H9 (cell line): ENCODE data around the gene PGLYRP2. TPM values are rescaled to one million over a fixed set of nuclear protein-coding genes. Genes with fewer than 3 reads are reported as not detected.

Experiments
- DNase-seq: peaks from one replicate; pipeline ENCODE4 v3.0.0-alpha.2; 2017
- H2AFZ ChIP-seq: one replicate; pipeline ENCODE4 v1.6.1; 2013; ENCODE audit warnings: mild to moderate bottlenecking, low read length, control low read depth, moderate library complexity
- H2AK5ac ChIP-seq: 2 replicates; pipeline ENCODE4 v1.6.1; 2013; ENCODE audit warnings: low read length, control low read depth, mixed read lengths; ENCODE audit not compliant: insufficient read length
- H2BK120ac ChIP-seq: one replicate; pipeline ENCODE4 v1.6.1; 2013; ENCODE audit warnings: low read depth, mild to moderate bottlenecking, low read length, control low read depth, inconsistent platforms; ENCODE audit not compliant: poor library complexity, severe bottlenecking
- H2BK12ac ChIP-seq: 2 replicates; pipeline ENCODE4 v1.6.1; 2013; ENCODE audit warnings: low read length, control low read depth, mixed read lengths, low read depth; ENCODE audit not compliant: insufficient read length
- H2BK15ac ChIP-seq: 2 replicates; pipeline ENCODE4 v1.6.1; 2013; ENCODE audit warnings: low read depth, low read length, control low read depth
- H2BK20ac ChIP-seq: one replicate; pipeline ENCODE4 v1.6.1; 2013; ENCODE audit warnings: low read depth, mild to moderate bottlenecking, low read length, control low read depth, inconsistent platforms; ENCODE audit not compliant: poor library complexity, severe bottlenecking
- H2BK5ac ChIP-seq: 2 replicates; pipeline ENCODE4 v1.6.1; 2013; ENCODE audit warnings: low read length, control low read depth, mixed read lengths; ENCODE audit not compliant: insufficient read length
- H3K14ac ChIP-seq: 2 replicates; pipeline ENCODE4 v1.6.1; 2013; ENCODE audit warnings: low read length, control low read depth; ENCODE audit not compliant: insufficient read depth
- H3K18ac ChIP-seq: 2 replicates; pipeline ENCODE4 v1.6.1; 2013; ENCODE audit warnings: low read depth, mild to moderate bottlenecking, mixed read lengths, low read length, control low read depth; ENCODE audit not compliant: insufficient read length
- H3K23ac ChIP-seq: 2 replicates; pipeline ENCODE4 v1.6.1; 2013; ENCODE audit warnings: low read length, control low read depth, mixed read lengths, low read depth; ENCODE audit not compliant: insufficient read length
- H3K23me2 ChIP-seq: 2 replicates; pipeline ENCODE4 v1.6.1; 2013; ENCODE audit warnings: low read depth, mild to moderate bottlenecking, mixed read lengths, low read length, control low read depth; ENCODE audit not compliant: insufficient read length, poor library complexity, severe bottlenecking
- H3K27ac ChIP-seq: 2 replicates; pipeline ENCODE4 v1.5.1; 2013; ENCODE audit warnings: low read length, control low read depth, mixed read lengths, low read depth; ENCODE audit not compliant: insufficient read length
- H3K27me3 ChIP-seq: 2 replicates; pipeline ENCODE4 v1.6.1; 2013; ENCODE audit warnings: low read length, control low read depth, inconsistent platforms; ENCODE audit not compliant: insufficient read depth
- H3K4ac ChIP-seq: 2 replicates; pipeline ENCODE4 v1.6.1; 2013; ENCODE audit warnings: low read depth, mild to moderate bottlenecking, control low read depth, inconsistent platforms, low read length, moderate library complexity
- H3K4me1 ChIP-seq: 2 replicates; pipeline ENCODE4 v1.6.1; 2013; ENCODE audit warnings: low read length, control low read depth, inconsistent platforms; ENCODE audit not compliant: insufficient read depth
- H3K4me2 ChIP-seq: 2 replicates; pipeline ENCODE4 v1.6.1; 2013; ENCODE audit warnings: low read length, control low read depth, mixed read lengths; ENCODE audit not compliant: insufficient read length, insufficient read depth
- H3K56ac ChIP-seq: 2 replicates; pipeline ENCODE4 v1.6.1; 2013; ENCODE audit warnings: low read depth, mild to moderate bottlenecking, mixed read lengths, low read length, control low read depth; ENCODE audit not compliant: insufficient read length
- H3K79me1 ChIP-seq: 2 replicates; pipeline ENCODE4 v1.6.1; 2013; ENCODE audit warnings: low read depth, mild to moderate bottlenecking, moderate library complexity, low read length, control low read depth, inconsistent platforms; ENCODE audit not compliant: insufficient read depth, poor library complexity, severe bottlenecking
- H3K79me2 ChIP-seq: 2 replicates; pipeline ENCODE4 v1.6.1; 2013; ENCODE audit warnings: low read length, control low read depth, inconsistent platforms; ENCODE audit not compliant: insufficient read depth
- H3K9ac ChIP-seq: 2 replicates; pipeline ENCODE4 v1.6.1; 2013; ENCODE audit warnings: low read length, control low read depth, mixed read lengths; ENCODE audit not compliant: insufficient read length; ENCODE audit errors: extremely low read depth
- H3K9me3 ChIP-seq: one replicate; pipeline ENCODE4 v1.6.1; 2013; ENCODE audit warnings: low read depth, low read length, inconsistent platforms; ENCODE audit not compliant: control insufficient read depth
- H3T11ph ChIP-seq: one replicate; pipeline ENCODE4 v1.6.1; 2013; ENCODE audit warnings: mild to moderate bottlenecking, low read length, control low read depth, inconsistent platforms
- H4K20me1 ChIP-seq: one replicate; pipeline ENCODE4 v1.6.1; 2013; ENCODE audit not compliant: control insufficient read depth, insufficient read length, insufficient read depth
- H4K5ac ChIP-seq: 2 replicates; pipeline ENCODE4 v1.6.1; 2013; ENCODE audit warnings: low read depth, mild to moderate bottlenecking, mixed read lengths, low read length, control low read depth; ENCODE audit not compliant: insufficient read length
- H4K8ac ChIP-seq: replicated peaks from 2 replicates; pipeline ENCODE4 v1.6.1; 2013; ENCODE audit warnings: low read length, control low read depth, mixed read lengths, low read depth; ENCODE audit not compliant: insufficient read length
- H4K91ac ChIP-seq: 2 replicates; pipeline ENCODE4 v1.6.1; 2013; ENCODE audit warnings: low read depth, mild to moderate bottlenecking, moderate library complexity, mixed read lengths, low read length, control low read depth; ENCODE audit not compliant: insufficient read length
- H3K27ac Mint-ChIP-seq, 3 experiments: 2 replicates in 2 of 3; 3 replicates in 1 of 3; pipeline ENCODE4 v1.8.0; 2020 to 2021; ENCODE audit warnings: mixed read lengths in 3 of 3, mild to moderate bottlenecking in 1 of 3, moderate library complexity in 1 of 3
- H3K27me3 Mint-ChIP-seq: 2 replicates; pipeline ENCODE4 v1.8.0; 2021; ENCODE audit warnings: low read depth, mild to moderate bottlenecking, moderate library complexity, mixed read lengths
- H3K36me3 Mint-ChIP-seq, 3 experiments: 2 replicates in 2 of 3; 3 replicates in 1 of 3; pipeline ENCODE4 v1.8.0; 2020 to 2021; ENCODE audit warnings: low read depth in 3 of 3, mixed read lengths in 3 of 3; ENCODE audit not compliant: insufficient read depth in 1 of 3
- H3K4me1 Mint-ChIP-seq, 2 experiments: 2 replicates each; pipeline ENCODE4 v1.8.0; 2020; ENCODE audit warnings: mixed read lengths in 2 of 2
- H3K4me3 Mint-ChIP-seq, 2 experiments: 2 replicates in 1 of 2; 3 replicates in 1 of 2; pipeline ENCODE4 v1.8.0; 2020 to 2021; ENCODE audit warnings: mild to moderate bottlenecking in 2 of 2, mixed read lengths in 2 of 2, moderate library complexity in 1 of 2
- H3K9me3 Mint-ChIP-seq, 2 experiments: 2 replicates in 1 of 2; 3 replicates in 1 of 2; pipeline ENCODE4 v1.8.0; 2020; ENCODE audit warnings: mild to moderate bottlenecking in 2 of 2, mixed read lengths in 2 of 2, moderate library complexity in 1 of 2
- WGBS: extraction: QIAGEN DNeasy Blood & Tissue Kit; methylation state at CpG from one replicate; pipeline ENCODE4 v1.1.7; 2013; ENCODE audit warnings: missing lambda C conversion rate, low lambda C conversion rate, mixed read lengths; ENCODE audit not compliant: insufficient read length; ENCODE audit errors: extremely low coverage; 5-methylcytosine and 5-hydroxymethylcytosine counted together
- total RNA-seq: library from RNA; stranded (reverse); gene quantifications from 2 replicates; pipeline ENCODE4 v1.2.1, GENCODE V29; 2021
- TF ChIP-seq, protein P1 (sequence below): fragments of 200-600 bp; sonication (generic); conservative IDR thresholded peaks from 3 replicates; pipeline ENCODE4 v1.8.0; 2021; ENCODE audit warnings: antibody characterized with exemption, mild to moderate bottlenecking

PGLYRP2 gene
- total RNA-seq, 1 experiment from 2014 or later = not detected

DNA sequence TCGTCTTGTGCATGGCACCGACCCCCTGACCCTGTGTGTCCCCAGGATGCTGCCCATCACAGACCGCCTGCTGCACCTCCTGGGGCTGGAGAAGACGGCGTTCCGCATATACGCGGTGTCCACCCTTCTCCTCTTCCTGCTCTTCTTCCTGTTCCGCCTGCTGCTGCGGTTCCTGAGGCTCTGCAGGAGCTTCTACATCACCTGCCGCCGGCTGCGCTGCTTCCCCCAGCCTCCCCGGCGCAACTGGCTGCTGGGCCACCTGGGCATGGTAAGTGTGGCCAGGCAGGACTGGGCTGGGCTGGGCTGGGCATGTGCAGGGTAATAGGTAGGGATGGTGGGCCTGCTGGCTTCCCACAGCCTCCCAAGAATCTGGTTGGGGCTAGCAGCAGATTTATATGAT, 46.0 kb upstream of the PGLYRP2 start:
- DNase-seq = no peak
- Histone ChIP-seq H2AK5ac (no peak overlapping the region), H2BK20ac (no peak overlapping the region), H4K8ac (no peak overlapping the region), H3K9me3 (peaks cover 68% of the 10 kb centered on the region), H2BK12ac (no peak overlapping the region), H3K23me2 (no peaks in the 10 kb centered on the region), H3K18ac (no peak overlapping the region), H2BK15ac (no peak overlapping the region), H2BK5ac (no peak overlapping the region), H3K79me2 (no peaks in the 10 kb centered on the region), H4K5ac (no peak overlapping the region), H4K20me1 (no peaks in the 10 kb centered on the region), H4K91ac (no peak overlapping the region), H3K9ac (no peak overlapping the region), H3K27ac (no peak overlapping the region), H3K23ac (no peak overlapping the region), H3T11ph (no peak overlapping the region), H3K4ac (no peak overlapping the region), H3K27me3 (no peaks in the 10 kb centered on the region), H3K14ac (no peak overlapping the region), H3K4me2 (no peak overlapping the region), H2BK120ac (no peak overlapping the region), H3K79me1 (no peaks in the 10 kb centered on the region), H3K4me1 (no peaks in the 10 kb centered on the region), H2AFZ (no peak overlapping the region), H3K56ac (no peak overlapping the region)
- WGBS = no CpG with 5 or more reads among the region's 15 CpGs
- Mint-ChIP-seq H3K27me3 (peaks cover 2% of the 10 kb centered on the region), H3K4me1 (no peaks in the 10 kb centered on the region), H3K36me3 (peaks cover 2 to 30% (median 8%) of the 10 kb centered on the region in 3 experiments; a peak in 4 of 7 replicates), H3K27ac (no peak overlapping the region), H3K4me3 (no peak overlapping the region), H3K9me3 (peaks cover 60 to 89% of the 10 kb centered on the region in 2 experiments)
- TF ChIP-seq, protein P1, sequence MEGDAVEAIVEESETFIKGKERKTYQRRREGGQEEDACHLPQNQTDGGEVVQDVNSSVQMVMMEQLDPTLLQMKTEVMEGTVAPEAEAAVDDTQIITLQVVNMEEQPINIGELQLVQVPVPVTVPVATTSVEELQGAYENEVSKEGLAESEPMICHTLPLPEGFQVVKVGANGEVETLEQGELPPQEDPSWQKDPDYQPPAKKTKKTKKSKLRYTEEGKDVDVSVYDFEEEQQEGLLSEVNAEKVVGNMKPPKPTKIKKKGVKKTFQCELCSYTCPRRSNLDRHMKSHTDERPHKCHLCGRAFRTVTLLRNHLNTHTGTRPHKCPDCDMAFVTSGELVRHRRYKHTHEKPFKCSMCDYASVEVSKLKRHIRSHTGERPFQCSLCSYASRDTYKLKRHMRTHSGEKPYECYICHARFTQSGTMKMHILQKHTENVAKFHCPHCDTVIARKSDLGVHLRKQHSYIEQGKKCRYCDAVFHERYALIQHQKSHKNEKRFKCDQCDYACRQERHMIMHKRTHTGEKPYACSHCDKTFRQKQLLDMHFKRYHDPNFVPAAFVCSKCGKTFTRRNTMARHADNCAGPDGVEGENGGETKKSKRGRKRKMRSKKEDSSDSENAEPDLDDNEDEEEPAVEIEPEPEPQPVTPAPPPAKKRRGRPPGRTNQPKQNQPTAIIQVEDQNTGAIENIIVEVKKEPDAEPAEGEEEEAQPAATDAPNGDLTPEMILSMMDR = no peak
